Calu3 (cell line): ENCODE measurements around the gene ZNF823. TPM values are rescaled to one million over a fixed set of nuclear protein-coding genes. Genes with fewer than 3 reads are reported as not detected.

Experiments used
- BruUV-seq: library from RNA; stranded (reverse); fragments of 400-500 nt; replicated peaks from 2 replicates; lab custom pipeline; 2021; lab: Mats Ljungman, UMichigan
- CTCF ChIA-PET: fragments of 300-600 bp; sonication (Branson Sonifier 250); formaldehyde crosslinking; loops from one replicate; lab custom pipeline; 2022; ENCODE audit warnings: antibody characterized with exemption; lab: Charles Lee
- DNase-seq: peaks from one replicate; pipeline ENCODE4 v3.0.0; 2022
- H3K27ac Mint-ChIP-seq: one replicate; pipeline ENCODE4 v1.8.0; 2022; ENCODE audit warnings: mixed read lengths; ENCODE audit not compliant: unreplicated experiment
- H3K27me3 Mint-ChIP-seq: one replicate; pipeline ENCODE4 v1.8.0; 2022; ENCODE audit warnings: mixed read lengths; ENCODE audit not compliant: unreplicated experiment
- H3K36me3 Mint-ChIP-seq: one replicate; pipeline ENCODE4 v1.8.0; 2022; ENCODE audit warnings: mild to moderate bottlenecking, moderate library complexity, mixed read lengths; ENCODE audit not compliant: insufficient read depth, unreplicated experiment
- H3K4me1 Mint-ChIP-seq: one replicate; pipeline ENCODE4 v1.8.0; 2022; ENCODE audit warnings: mild to moderate bottlenecking, low read depth, mixed read lengths; ENCODE audit not compliant: unreplicated experiment
- H3K4me3 Mint-ChIP-seq: one replicate; pipeline ENCODE4 v1.8.0; 2022; ENCODE audit warnings: mild to moderate bottlenecking, low read depth, moderate library complexity, mixed read lengths; ENCODE audit not compliant: unreplicated experiment
- H3K9me3 Mint-ChIP-seq: one replicate; pipeline ENCODE4 v1.8.0; 2022; ENCODE audit warnings: low read depth, mixed read lengths; ENCODE audit not compliant: unreplicated experiment
- CTCF ChIP-seq: fragments of 200-600 bp; IDR thresholded peaks from one replicate; pipeline ENCODE4 v1.8.0; 2022; ENCODE audit warnings: antibody characterized with exemption; ENCODE audit not compliant: unreplicated experiment
- intact Hi-C: fragments of 100-400 bp; cut with micrococcal nuclease; formaldehyde crosslinking; loops from one replicate; pipeline ENCODE4 v1.10.0; 2022; ENCODE audit not compliant: unreplicated experiment
- total RNA-seq: library from RNA; stranded (reverse); gene quantifications from 2 replicates; pipeline ENCODE4 v1.2.3, GENCODE V29; 2022

The ZNF823 gene
- total RNA-seq, 1 experiment from 2014 or later = 7.4 TPM

- DNase-seq = no peak
- CTCF ChIA-PET = no interaction called here
- Mint-ChIP-seq H3K27me3 (no peaks in the 10 kb centered on the region), H3K4me3 (no peak overlapping the region), H3K36me3 (peaks cover 23% of the 10 kb centered on the region), H3K4me1 (no peaks in the 10 kb centered on the region), H3K9me3 (peaks cover 2% of the 10 kb centered on the region), H3K27ac (no peak overlapping the region)
- intact Hi-C loops = no loop called here
- no TSS peak for BruUV-seq
- TF ChIP-seq CTCF = no peak
Measured at GRCh38 chr19:11722414-11722813, 16.3 kb downstream of the ZNF823 start.

- Mint-ChIP-seq H3K36me3 (peaks cover 18% of the 10 kb centered on the region), H3K27me3 (no peaks in the 10 kb centered on the region), H3K9me3 (peaks cover 2% of the 10 kb centered on the region), H3K4me3 (no peak overlapping the region), H3K27ac (no peak overlapping the region), H3K4me1 (no peaks in the 10 kb centered on the region)
- intact Hi-C loops = no loop called here
- BruUV-seq = no TSS peak
- CTCF ChIA-PET = no interaction called here
- DNase-seq = no peak
- no peak for TF ChIP-seq CTCF
Measured at GRCh38 chr19:11721681-11722080, 17.1 kb downstream of the ZNF823 start.

GRCh38 chr19:11710313-11710712, 28.4 kb downstream of the ZNF823 start:
- no peak for TF ChIP-seq CTCF
- peak overlapping the region; percentile 15 for H3K4me3 Mint-ChIP-seq
- DNase-seq = no peak
- no peaks in the 10 kb centered on the region for H3K36me3 Mint-ChIP-seq
- intact Hi-C loops = no loop called here
- CTCF ChIA-PET = no interaction called here
- no peaks in the 10 kb centered on the region for H3K27me3 Mint-ChIP-seq
- no TSS peak for BruUV-seq
- H3K4me1 Mint-ChIP-seq = peaks cover 8% of the 10 kb centered on the region
- H3K9me3 Mint-ChIP-seq = peaks cover 19% of the 10 kb centered on the region
- H3K27ac Mint-ChIP-seq = no peak overlapping the region

- Mint-ChIP-seq H3K9me3 (peaks cover 13% of the 10 kb centered on the region), H3K36me3 (no peaks in the 10 kb centered on the region), H3K4me3 (no peak overlapping the region), H3K27me3 (no peaks in the 10 kb centered on the region), H3K27ac (no peak overlapping the region), H3K4me1 (peaks cover 8% of the 10 kb centered on the region)
- no TSS peak for BruUV-seq
- no peak for TF ChIP-seq CTCF
- CTCF ChIA-PET = no interaction called here
- DNase-seq = no peak
- intact Hi-C loops = no loop called here
Measured at GRCh38 chr19:11708457-11708856, 30.3 kb downstream of the ZNF823 start.
